T1000 (cell line): Measurements from ENCODE around the gene KLHL18.
A peak's percentile ranks its signal among the peaks of the same experiment; 100 is the strongest.
"Not testable (repeated sequence)": the region's sequence is repeated elsewhere in the genome, so short reads cannot be mapped to it uniquely, and the experiment has no call there.

Experiments
- DNase-seq: peaks from one replicate; lab custom pipeline; 2025; ENCODE audit warnings: mixed read lengths; lab: John Stamatoyannopoulos, UW

Gene KLHL18

GRCh38 chr3:47314056-47314764 is 31.5 kb downstream of the KLHL18 start:
- no peak for DNase-seq

DNA sequence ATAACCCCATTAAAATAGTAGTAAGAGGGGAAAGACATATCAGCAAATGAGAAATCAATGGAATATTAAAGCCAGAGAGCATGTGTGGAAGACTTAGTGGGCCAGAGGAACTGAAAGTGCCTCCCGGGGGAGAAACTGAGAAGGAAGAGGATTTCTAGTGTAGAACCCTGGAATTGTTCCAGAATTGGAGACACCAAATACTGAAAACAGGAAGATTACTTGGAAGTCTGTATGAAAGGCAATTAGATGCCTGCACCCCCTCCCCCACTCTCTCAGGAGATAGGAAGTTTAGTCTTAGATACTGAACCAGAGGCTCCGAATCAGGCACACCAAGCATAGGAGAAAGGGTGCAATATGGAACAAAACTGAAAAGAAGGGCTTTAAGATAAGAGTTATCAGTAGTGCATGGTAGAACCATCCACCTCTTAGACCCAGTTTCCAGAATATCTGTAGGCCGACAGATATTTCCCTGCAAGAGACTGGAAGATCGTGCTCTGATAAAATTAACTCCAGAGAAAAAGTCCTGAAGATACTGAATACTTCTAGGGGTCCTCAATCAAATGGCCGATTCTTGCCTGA is 32.4 kb downstream of the KLHL18 start:
- DNase-seq = no peak

- not testable (repeated sequence) for DNase-seq
Observed at GRCh38 chr3:47316151-47316550, 33.4 kb downstream of the KLHL18 start.

DNA sequence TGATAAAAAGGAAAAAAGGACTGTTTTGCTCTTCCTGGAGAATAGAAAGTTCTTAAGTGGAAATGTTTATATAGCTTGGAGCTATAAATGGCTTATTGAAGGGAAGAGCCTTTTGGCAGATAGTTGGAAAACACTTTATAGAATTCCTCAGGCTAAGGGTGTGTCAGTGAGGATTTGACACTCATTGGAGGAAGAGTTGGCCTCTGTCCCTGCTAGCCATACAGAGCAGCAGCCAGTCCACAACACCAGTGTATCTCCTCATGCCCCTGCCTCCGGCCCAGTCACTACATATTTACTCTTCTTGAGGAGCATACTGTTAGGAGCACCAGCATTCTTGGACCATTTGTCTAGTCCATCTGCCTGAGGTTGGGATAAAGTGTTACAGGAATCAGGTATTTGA is 36.2 kb downstream of the KLHL18 start:
- DNase-seq = no peak

GRCh38 chr3:47319956-47320355 is 37.2 kb downstream of the KLHL18 start:
- DNase-seq = no peak

DNA sequence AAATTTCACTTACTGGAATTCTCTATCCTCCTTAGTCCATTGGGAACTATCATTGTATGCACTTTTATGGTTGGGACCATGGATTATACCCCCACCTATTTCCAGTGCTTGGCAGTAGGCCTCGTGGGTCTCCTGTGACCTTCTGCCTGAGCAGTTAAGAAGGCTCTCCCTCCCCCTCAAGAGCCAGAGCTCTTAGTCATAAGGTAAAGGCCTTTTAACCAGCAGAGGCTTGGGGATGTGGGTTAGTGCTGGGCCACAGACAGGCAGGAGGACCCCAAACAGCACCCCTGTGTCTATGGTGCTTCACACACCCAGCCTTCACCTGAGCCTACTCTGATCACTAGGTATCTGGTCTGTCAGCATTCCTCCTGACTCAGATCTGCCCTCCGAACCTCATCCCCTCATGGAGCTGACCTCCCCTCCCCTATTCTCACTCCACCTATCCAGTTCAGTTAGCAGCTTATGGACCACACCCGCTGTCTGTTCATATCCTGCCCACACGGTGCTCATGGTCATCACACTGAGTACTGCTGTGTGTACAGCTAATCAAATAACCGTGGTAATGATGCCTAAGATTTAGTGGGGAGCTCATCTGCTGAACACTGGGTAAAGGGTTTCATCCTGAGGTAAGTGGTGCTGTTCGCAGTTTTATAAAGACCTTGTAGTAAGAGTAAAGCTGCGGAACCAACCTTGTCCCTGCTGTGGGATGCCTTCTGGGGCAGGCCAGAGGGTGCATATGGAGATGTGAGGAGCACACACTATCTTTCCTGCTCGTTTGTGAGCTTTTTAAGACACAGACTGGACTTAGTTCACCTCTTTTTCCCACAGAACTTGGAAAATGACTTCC is 40.9 kb downstream of the KLHL18 start:
- no peak for DNase-seq

GRCh38 chr3:47324278-47324865 is 41.6 kb downstream of the KLHL18 start:
- DNase-seq = peak; percentile 58

DNA sequence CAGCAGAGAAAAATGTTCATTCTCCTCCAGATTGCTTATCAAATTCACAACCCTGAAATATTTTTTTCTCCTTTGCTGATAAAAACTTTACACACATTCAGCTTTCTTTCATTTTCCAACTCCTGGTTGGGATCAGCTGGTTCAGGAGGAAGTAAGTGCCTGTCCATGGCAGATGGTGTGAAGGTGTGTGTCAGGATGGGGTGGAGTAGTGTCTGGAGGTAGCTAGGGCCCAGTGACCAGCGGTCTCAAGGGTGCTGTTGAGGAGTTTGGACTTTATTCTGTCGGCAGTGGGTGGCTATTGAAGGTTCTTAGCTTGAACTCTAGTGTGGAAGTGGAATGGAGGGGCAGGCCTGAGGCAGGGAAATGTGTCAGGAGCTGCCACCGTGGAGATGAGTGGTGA is 51.2 kb downstream of the KLHL18 start:
- DNase-seq = no peak

GRCh38 chr3:47337656-47338055 is 54.9 kb downstream of the KLHL18 start:
- DNase-seq = no peak

- no peak for DNase-seq
Observed at GRCh38 chr3:47339951-47340350, 57.2 kb downstream of the KLHL18 start.

GRCh38 chr3:47340866-47341265 is 58.1 kb downstream of the KLHL18 start:
- no peak for DNase-seq

- no peak for DNase-seq
Observed at GRCh38 chr3:47342151-47342550, 59.4 kb downstream of the KLHL18 start.

DNA sequence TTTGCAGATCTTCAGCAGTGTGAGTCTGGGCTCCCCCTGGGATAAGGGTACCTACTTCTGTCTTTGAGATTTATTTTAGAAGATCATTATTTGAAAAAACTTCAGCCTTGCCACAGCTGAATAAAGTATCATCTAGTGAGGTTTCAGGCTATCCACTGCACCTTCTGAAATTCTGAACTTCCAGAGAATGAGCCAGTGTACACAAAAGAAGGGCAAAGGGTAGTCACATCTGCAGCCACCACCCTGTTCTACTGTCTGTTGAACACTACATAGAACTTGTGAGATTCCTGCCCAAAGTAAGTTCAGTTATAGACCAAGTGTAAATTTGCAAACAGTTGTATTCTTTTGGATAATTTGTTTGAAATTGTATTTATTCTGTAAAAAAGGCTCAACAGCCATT is 60.1 kb downstream of the KLHL18 start:
- no peak for DNase-seq

GRCh38 chr3:47343471-47343971 is 60.8 kb downstream of the KLHL18 start:
- no peak for DNase-seq

DNA sequence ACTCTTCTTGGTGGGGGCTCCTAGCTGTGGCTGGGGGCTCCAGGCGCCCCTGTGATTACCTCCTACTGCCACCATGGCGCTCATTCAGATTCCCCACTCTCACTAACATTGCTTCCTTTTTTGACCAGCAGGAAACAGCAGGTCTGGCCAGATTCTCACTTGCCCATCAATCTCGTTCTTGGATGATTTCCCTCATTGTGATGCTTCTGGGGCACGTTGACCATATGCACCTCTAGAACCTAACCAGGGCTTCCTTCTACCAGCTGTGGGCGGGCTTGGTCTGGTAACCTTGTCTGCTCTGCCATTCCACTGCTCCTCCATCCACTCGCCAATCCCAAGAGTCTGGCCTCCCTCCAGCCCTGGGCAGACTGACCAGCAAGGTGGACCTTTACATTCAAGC is 62.2 kb downstream of the KLHL18 start:
- no peak for DNase-seq

GRCh38 chr3:47347217-47347801 is 64.6 kb downstream of the KLHL18 start:
- DNase-seq = no peak

- no peak for DNase-seq
Observed at GRCh38 chr3:47348411-47349154, 65.8 kb downstream of the KLHL18 start.

GRCh38 chr3:47355010-47355409 is 72.3 kb downstream of the KLHL18 start:
- DNase-seq = no peak

DNA sequence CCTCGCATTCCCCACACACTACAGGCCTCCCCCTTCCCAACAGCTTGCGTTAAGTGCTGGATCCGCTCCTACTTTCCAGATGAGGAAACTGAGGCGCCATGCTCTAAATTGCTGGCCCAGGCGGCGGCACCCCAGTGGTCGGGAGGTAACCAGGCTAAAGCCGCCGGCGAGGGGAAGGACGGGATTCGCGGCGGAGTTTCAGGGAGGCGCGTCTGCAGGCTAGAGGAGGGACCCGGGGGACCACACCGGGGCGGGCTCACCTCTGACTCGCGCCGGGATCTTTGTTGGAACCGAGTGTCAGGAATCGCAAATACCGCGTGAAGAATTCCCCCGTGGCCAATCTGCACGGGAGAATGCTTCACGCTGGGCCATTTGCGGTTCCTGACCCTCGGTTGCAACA is 73.5 kb downstream of the KLHL18 start:
- DNase-seq = no peak

- DNase-seq = no peak
Observed at GRCh38 chr3:47359323-47359722, 76.6 kb downstream of the KLHL18 start.

- DNase-seq = not testable (repeated sequence)
Observed at GRCh38 chr3:47360110-47360517, 77.4 kb downstream of the KLHL18 start.
